ENCODE data around the gene SLC44A2. TPM values are rescaled to one million over a fixed set of nuclear protein-coding genes. Genes with fewer than 3 reads are reported as not detected.

Gene SLC44A2
- total and polyA plus RNA-seq, 2 of the 13 experiments (the other 11 are each of a cell fraction or from before 2014, with no cell fraction given) = 2.4 to 5.6 TPM

DNA sequence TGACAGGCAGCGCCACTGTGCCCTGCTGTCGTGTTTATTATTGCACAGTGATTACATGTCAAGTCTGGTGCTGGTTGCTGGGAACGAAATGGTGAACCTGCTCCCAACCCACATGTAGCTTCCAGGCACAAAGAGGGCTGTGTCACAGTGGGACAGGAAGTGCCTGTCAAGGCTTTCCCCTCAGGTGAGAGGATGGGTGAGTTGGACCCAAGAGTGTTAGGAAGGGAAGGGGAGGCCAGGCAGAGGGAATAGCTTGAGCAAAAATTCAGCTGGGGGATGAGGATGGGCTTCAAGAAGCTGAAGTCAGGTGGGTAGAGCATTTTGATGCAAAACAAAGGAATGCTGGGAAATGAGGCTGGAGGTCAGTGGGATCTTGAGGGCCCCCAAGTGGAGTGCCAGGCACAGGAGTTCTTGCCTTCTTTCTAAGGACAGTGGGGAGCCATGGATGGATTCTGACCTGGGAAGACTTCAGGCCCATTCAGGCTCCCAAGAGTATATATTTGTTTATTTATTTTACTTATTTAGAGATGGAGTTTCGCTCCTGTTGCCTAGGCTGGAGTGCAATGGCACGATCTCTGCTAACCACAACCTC is 67.4 kb downstream of the SLC44A2 start (continued):
- TF ChIP-seq, protein P1, sequence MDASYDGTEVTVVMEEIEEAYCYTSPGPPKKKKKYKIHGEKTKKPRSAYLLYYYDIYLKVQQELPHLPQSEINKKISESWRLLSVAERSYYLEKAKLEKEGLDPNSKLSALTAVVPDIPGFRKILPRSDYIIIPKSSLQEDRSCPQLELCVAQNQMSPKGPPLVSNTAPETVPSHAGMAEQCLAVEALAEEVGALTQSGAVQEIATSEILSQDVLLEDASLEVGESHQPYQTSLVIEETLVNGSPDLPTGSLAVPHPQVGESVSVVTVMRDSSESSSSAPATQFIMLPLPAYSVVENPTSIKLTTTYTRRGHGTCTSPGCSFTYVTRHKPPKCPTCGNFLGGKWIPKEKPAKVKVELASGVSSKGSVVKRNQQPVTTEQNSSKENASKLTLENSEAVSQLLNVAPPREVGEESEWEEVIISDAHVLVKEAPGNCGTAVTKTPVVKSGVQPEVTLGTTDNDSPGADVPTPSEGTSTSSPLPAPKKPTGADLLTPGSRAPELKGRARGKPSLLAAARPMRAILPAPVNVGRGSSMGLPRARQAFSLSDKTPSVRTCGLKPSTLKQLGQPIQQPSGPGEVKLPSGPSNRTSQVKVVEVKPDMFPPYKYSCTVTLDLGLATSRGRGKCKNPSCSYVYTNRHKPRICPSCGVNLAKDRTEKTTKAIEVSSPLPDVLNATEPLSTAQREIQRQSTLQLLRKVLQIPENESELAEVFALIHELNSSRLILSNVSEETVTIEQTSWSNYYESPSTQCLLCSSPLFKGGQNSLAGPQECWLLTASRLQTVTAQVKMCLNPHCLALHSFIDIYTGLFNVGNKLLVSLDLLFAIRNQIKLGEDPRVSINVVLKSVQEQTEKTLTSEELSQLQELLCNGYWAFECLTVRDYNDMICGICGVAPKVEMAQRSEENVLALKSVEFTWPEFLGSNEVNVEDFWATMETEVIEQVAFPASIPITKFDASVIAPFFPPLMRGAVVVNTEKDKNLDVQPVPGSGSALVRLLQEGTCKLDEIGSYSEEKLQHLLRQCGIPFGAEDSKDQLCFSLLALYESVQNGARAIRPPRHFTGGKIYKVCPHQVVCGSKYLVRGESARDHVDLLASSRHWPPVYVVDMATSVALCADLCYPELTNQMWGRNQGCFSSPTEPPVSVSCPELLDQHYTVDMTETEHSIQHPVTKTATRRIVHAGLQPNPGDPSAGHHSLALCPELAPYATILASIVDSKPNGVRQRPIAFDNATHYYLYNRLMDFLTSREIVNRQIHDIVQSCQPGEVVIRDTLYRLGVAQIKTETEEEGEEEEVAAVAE (CRISPR knock-in tag; IDR thresholded peaks at IDR 0.05; ENCODE audit: borderline replicate concordance) = no peak
- 0 out of 2 replicates have a peak, but pooled peaks have one; percentile 28 for TF ChIP-seq POLR2AphosphoS2 (IDR thresholded peaks at IDR 0.05; ENCODE audit: low read depth, low read length)
- TF ChIP-seq AGO2 (optimal IDR thresholded peaks at IDR 0.05; ENCODE audit: low read depth, low read length) = no peak

Other genes starting within 250 kb of the SLC44A2 start
- 39.9 and 60.1 TPM in 2 replicates for gene TYK2, start 245.0 kb upstream of the SLC44A2 start, total RNA-seq (2016; rRNA removed; fragmentation: Illumina TruSeq; extraction: Trizol)
- gene TYK2, start 245.0 kb upstream of the SLC44A2 start, polyA plus RNA-seq (2011; rRNA removed) = 38.8 and 40.8 TPM in 2 replicates
- gene CDC37, start 222.0 kb upstream of the SLC44A2 start, total RNA-seq (2016; rRNA removed; fragmentation: Illumina TruSeq; extraction: Trizol) = 134 and 158 TPM in 2 replicates
- gene CDC37, start 222.0 kb upstream of the SLC44A2 start, polyA plus RNA-seq (2011; rRNA removed) = 177 and 191 TPM in 2 replicates
- gene PDE4A, start 205.0 kb upstream of the SLC44A2 start, total RNA-seq (2016; rRNA removed; fragmentation: Illumina TruSeq; extraction: Trizol) = 1.1 TPM in 2 replicates
- 4.1 TPM in 2 replicates for gene PDE4A, start 205.0 kb upstream of the SLC44A2 start, polyA plus RNA-seq (2011; rRNA removed)
- gene KEAP1, start 122.2 kb upstream of the SLC44A2 start, total RNA-seq (2016; rRNA removed; fragmentation: Illumina TruSeq; extraction: Trizol) = 72.9 and 75.5 TPM in 2 replicates
- 56.7 and 72.4 TPM in 2 replicates for gene KEAP1, start 122.2 kb upstream of the SLC44A2 start, polyA plus RNA-seq (2011; rRNA removed)
- gene S1PR5, start 108.1 kb upstream of the SLC44A2 start, total RNA-seq (2016; rRNA removed; fragmentation: Illumina TruSeq; extraction: Trizol) = not detected in 2 replicates
- gene S1PR5, start 108.1 kb upstream of the SLC44A2 start, polyA plus RNA-seq (2011; rRNA removed) = 0.04 TPM in 1 of 2 replicates, not detected in the other
- 9.3 and 19.0 TPM in 2 replicates for gene ATG4D, start 81.6 kb upstream of the SLC44A2 start, total RNA-seq (2016; rRNA removed; fragmentation: Illumina TruSeq; extraction: Trizol)
- 17.8 and 22.9 TPM in 2 replicates for gene ATG4D, start 81.6 kb upstream of the SLC44A2 start, polyA plus RNA-seq (2011; rRNA removed)
- 10.2 and 11.7 TPM in 2 replicates for gene KRI1, start 59.5 kb upstream of the SLC44A2 start, total RNA-seq (2016; rRNA removed; fragmentation: Illumina TruSeq; extraction: Trizol)
- 9.1 and 12.7 TPM in 2 replicates for gene KRI1, start 59.5 kb upstream of the SLC44A2 start, polyA plus RNA-seq (2011; rRNA removed)
- 4.8 and 5.4 TPM in 2 replicates for gene CDKN2D, start 56.6 kb upstream of the SLC44A2 start, total RNA-seq (2016; rRNA removed; fragmentation: Illumina TruSeq; extraction: Trizol)
- gene CDKN2D, start 56.6 kb upstream of the SLC44A2 start, polyA plus RNA-seq (2011; rRNA removed) = 8.0 and 8.6 TPM in 2 replicates
- 76.8 and 82.9 TPM in 2 replicates for gene AP1M2, start 38.2 kb upstream of the SLC44A2 start, total RNA-seq (2016; rRNA removed; fragmentation: Illumina TruSeq; extraction: Trizol)
- 6.3 and 11.0 TPM in 2 replicates for gene AP1M2, start 38.2 kb upstream of the SLC44A2 start, polyA plus RNA-seq (2011; rRNA removed)
- 120 and 127 TPM in 2 replicates for gene ILF3, start 28.8 kb downstream of the SLC44A2 start, total RNA-seq (2016; rRNA removed; fragmentation: Illumina TruSeq; extraction: Trizol)
- gene ILF3, start 28.8 kb downstream of the SLC44A2 start, polyA plus RNA-seq (2011; rRNA removed) = 173 and 195 TPM in 2 replicates
- gene QTRT1, start 75.9 kb downstream of the SLC44A2 start, total RNA-seq (2016; rRNA removed; fragmentation: Illumina TruSeq; extraction: Trizol) = 33.0 and 38.6 TPM in 2 replicates
- 41.6 and 55.6 TPM in 2 replicates for gene QTRT1, start 75.9 kb downstream of the SLC44A2 start, polyA plus RNA-seq (2011; rRNA removed)
- 41.7 and 48.2 TPM in 2 replicates for gene DNM2, start 92.5 kb downstream of the SLC44A2 start, total RNA-seq (2016; rRNA removed; fragmentation: Illumina TruSeq; extraction: Trizol)
- 59.8 and 67.0 TPM in 2 replicates for gene DNM2, start 92.5 kb downstream of the SLC44A2 start, polyA plus RNA-seq (2011; rRNA removed)
- 26.4 and 51.8 TPM in 2 replicates for gene TMED1, start 210.7 kb downstream of the SLC44A2 start, total RNA-seq (2016; rRNA removed; fragmentation: Illumina TruSeq; extraction: Trizol)
- gene TMED1, start 210.7 kb downstream of the SLC44A2 start, polyA plus RNA-seq (2011; rRNA removed) = 48.3 and 59.9 TPM in 2 replicates
- gene C19orf38, start 222.9 kb downstream of the SLC44A2 start, total RNA-seq (2016; rRNA removed; fragmentation: Illumina TruSeq; extraction: Trizol) = not detected in 2 replicates
- gene C19orf38, start 222.9 kb downstream of the SLC44A2 start, polyA plus RNA-seq (2011; rRNA removed) = 0.10 and 0.11 TPM in 2 replicates
- gene CARM1, start 246.0 kb downstream of the SLC44A2 start, total RNA-seq (2016; rRNA removed; fragmentation: Illumina TruSeq; extraction: Trizol) = 21.9 and 27.6 TPM in 2 replicates
- gene CARM1, start 246.0 kb downstream of the SLC44A2 start, polyA plus RNA-seq (2011; rRNA removed) = 53.0 and 55.8 TPM in 2 replicates

Measured in HepG2 (cell line).